VCaP (cell line): Measurements from ENCODE around the gene MEF2D.

Experiments
- H3K27ac ChIP-seq: fragments of 450-650 bp; 2 replicates; pipeline ENCODE4 v1.5.1; 2017
- TF ChIP-seq, protein P1 (sequence below): fragments of 450-650 bp; conservative IDR thresholded peaks from 2 replicates; pipeline ENCODE4 v1.5.1; 2017; ENCODE audit warnings: mild to moderate bottlenecking, moderate library complexity

The MEF2D gene

DNA sequence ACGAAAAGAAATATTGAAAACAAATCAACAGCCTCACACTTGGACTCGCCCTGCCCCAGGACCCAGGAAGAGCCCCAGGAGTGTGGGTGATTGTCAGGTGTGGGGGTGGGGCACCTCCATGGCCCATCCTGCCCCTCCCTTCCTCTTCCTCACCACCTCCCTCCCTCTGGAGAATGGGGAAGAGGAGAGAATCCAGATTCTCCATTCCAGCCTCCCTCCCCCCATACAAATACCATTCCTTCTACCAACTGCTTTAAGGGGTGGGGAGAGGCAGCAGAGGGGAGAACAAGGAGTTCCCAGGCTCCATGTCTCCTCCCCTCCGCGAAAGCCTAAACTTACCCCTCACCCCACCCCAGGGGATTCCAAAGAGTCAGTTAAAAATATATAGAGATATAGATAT is 36.7 kb downstream of the MEF2D start:
- no peak overlapping the region for H3K27ac ChIP-seq
- TF ChIP-seq, protein P1, sequence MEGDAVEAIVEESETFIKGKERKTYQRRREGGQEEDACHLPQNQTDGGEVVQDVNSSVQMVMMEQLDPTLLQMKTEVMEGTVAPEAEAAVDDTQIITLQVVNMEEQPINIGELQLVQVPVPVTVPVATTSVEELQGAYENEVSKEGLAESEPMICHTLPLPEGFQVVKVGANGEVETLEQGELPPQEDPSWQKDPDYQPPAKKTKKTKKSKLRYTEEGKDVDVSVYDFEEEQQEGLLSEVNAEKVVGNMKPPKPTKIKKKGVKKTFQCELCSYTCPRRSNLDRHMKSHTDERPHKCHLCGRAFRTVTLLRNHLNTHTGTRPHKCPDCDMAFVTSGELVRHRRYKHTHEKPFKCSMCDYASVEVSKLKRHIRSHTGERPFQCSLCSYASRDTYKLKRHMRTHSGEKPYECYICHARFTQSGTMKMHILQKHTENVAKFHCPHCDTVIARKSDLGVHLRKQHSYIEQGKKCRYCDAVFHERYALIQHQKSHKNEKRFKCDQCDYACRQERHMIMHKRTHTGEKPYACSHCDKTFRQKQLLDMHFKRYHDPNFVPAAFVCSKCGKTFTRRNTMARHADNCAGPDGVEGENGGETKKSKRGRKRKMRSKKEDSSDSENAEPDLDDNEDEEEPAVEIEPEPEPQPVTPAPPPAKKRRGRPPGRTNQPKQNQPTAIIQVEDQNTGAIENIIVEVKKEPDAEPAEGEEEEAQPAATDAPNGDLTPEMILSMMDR: no peak

DNA sequence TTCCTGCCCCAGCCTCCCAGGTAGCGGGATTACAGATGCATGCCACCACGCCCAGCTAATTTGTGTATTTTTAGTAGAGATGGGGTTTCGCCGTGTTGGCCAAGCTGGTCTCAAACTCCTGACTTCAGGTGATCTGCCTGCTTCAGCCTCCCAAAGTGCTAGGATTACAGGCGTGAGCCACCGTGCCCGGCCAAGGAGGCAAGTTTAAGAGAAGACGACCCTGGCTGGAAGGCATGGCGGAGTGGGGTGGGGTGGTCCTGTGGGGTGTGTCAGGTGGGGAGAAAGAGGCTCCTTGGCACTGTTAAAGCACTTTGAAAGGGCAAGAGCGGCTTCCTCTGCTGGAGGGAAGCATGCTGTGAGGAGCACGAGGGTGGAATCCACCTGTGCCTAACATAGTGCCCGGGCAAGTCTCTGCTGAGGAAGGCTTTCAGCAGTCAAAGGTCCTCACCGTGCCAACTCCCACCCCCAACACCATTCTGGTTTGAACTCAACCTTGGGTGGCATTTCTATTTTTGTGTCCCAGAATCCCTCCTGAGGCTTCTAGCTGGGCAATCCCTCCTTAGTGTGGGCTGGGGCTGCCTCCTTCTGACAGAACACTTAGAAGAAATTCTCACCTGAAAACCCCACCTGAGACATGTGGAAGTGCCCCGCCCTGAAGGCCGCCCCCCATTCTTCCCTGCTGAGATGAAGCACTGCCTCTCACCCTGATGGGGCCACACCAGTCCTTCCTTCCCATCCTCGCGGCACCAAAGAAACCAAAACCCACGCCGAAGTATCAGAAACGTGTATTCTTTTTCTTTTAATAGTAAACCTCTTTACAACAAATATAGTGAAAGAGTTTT is 37.4 kb downstream of the MEF2D start:
- TF ChIP-seq, protein P1: no peak
- no peak overlapping the region for H3K27ac ChIP-seq

DNA sequence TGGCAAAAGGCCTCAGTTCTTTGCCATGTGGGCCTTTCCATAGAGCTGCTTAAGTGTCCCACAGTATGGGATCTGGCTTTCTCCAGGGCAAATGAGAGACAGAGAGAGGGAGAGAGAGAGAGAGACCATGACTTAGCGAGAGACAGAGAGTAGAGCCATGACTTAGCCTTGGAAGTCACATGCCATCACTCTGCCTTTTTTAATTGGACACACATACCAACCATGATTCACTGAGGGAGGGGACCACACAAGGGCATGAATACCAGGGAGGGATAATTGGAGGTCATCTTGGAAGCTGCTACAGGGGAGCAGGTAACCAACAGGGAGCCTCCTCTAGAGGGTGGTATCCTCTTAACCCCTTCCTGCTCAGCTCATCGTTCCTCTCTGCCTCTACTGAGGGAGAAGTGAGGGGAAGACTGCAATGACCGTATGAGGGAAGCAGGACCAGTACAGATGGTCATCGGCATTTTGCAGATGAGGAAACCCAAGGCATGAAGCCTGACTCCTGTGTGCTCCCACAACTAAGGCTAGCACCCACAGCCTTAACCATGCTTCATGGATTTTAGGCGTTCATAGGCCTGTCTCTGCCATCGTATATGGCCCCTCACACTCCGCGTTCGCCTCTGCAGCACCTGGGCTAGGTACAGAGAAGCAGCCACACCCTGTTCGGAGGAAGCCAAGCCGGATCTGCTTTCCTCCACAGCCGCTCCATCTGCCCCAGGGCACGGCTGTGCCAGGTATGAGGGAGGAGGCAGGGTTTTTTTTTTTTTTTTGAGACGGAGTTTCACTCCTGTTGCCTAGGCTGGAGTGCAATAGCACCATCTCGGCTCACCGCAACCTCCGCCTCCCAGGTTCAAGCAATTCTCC is 38.6 kb downstream of the MEF2D start:
- H3K27ac ChIP-seq: no peak overlapping the region
- TF ChIP-seq, protein P1: no peak

DNA sequence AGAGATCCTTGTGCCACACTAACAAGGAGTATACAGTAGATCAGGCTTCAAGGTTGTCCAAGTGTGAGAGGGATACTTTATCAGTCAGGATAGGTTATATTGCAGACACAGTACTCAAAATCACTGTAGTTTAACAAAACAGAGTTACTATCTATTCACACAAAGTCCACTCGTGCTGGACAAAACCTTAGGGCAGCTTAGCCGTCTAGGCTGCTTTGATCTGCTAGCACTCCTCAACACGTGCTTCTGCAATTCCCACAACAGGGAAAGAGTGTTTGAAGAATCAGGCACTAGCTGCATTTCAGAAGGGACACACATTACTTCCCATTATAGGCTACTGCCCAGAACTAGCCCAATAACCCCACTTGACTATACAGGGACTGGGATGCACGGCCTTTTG is 39.5 kb downstream of the MEF2D start:
- H3K27ac ChIP-seq: no peak overlapping the region
- TF ChIP-seq, protein P1: no peak

DNA sequence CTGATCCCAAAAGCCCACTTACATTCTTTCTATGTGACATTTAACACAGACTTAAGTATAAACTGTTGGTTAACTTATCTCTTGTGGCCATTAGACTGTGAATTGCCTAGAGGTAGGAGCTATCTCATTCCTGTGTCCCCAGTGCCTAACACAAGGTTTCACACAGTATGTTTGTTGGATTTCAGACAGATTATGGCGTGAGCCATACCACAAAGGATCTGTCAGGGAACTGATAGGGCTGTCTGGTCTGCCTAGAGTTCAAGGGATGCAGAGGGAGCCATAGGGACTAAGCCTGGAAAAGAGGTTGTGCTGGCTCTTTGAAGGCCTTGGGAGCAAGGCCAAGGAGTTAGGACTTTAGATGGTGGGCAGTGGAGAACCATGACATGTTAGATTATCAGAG is 40.0 kb downstream of the MEF2D start:
- TF ChIP-seq, protein P1: no peak
- no peak overlapping the region for H3K27ac ChIP-seq

DNA sequence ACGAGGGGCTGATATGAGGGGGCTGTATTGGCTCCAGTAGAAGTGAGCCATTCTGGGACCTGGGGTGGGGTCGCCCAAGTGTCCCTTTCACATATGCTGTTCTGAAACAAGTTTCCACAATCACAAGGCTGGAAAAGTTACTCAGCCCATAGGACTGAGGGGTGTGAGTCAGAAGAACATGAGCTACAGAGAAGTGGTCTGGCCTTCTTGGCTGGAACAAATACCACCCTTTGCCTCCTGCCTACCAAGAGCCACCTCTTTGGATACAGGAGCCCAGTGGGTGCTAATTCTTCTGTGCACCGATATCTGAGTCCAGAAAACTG is 42.4 kb downstream of the MEF2D start:
- H3K27ac ChIP-seq: peak overlapping the region; percentile 99

More for the DNA sequence above, 42.4 kb downstream of the MEF2D start:
- TF ChIP-seq, protein P1: no peak
